OCI-LY7 (cell line): ENCODE results near the gene MGMT. TPM values are rescaled to one million over a fixed set of nuclear protein-coding genes. Genes with fewer than 3 reads are reported as not detected.

Experiments
- BruUV-seq: library from RNA; stranded (reverse); fragments of 400-500 nt; replicated peaks from 2 replicates; lab custom pipeline; 2021; lab: Mats Ljungman, UMichigan
- CTCF ChIA-PET: fragments of 300-600 bp; sonication (Branson Sonifier 250); formaldehyde crosslinking; loops from one replicate; lab custom pipeline; 2022; ENCODE audit warnings: antibody characterized with exemption; ENCODE audit not compliant: unreplicated experiment; lab: Charles Lee
- POLR2A ChIA-PET: fragments of 300-600 bp; sonication (Branson Sonifier 250); formaldehyde crosslinking; loops from one replicate; lab custom pipeline; 2022; ENCODE audit warnings: antibody characterized with exemption; lab: Charles Lee
- DNase-seq: peaks from one replicate; pipeline ENCODE4 v3.0.0-alpha.2; 2015; ENCODE audit warnings: low spot score
- H2AFZ ChIP-seq: fragments of 200-600 bp; sonication (generic), shearing (Covaris generic); 2 replicates; pipeline ENCODE4 v1.6.1; 2014; ENCODE audit warnings: mild to moderate bottlenecking, antibody characterized with exemption, low read length, moderate library complexity
- H3K27ac ChIP-seq: fragments of 200-600 bp; sonication (generic); 2 replicates; pipeline ENCODE4 v1.5.1; 2014; ENCODE audit warnings: mixed run types, low read depth, mild to moderate bottlenecking, moderate library complexity, low read length, inconsistent platforms; ENCODE audit not compliant: poor library complexity, severe bottlenecking
- H3K36me3 ChIP-seq: fragments of 200-600 bp; sonication (generic); 2 replicates; pipeline ENCODE4 v1.6.1; 2014; ENCODE audit warnings: mild to moderate bottlenecking, antibody characterized with exemption, low read length, moderate library complexity, mixed read lengths; ENCODE audit not compliant: insufficient read depth
- H3K4me1 ChIP-seq: fragments of 200-600 bp; sonication (generic); 2 replicates; pipeline ENCODE4 v1.5.1; 2014; ENCODE audit warnings: mild to moderate bottlenecking, low read length; ENCODE audit not compliant: insufficient read depth, poor library complexity, severe bottlenecking
- H3K4me2 ChIP-seq: fragments of 200-600 bp; sonication (generic); 2 replicates; pipeline ENCODE4 v1.6.1; 2014; ENCODE audit warnings: mild to moderate bottlenecking, low read length
- H3K4me3 ChIP-seq: fragments of 200-600 bp; sonication (generic); 2 replicates; pipeline ENCODE4 v1.5.1; 2014; ENCODE audit warnings: mild to moderate bottlenecking, low read depth, low read length; ENCODE audit not compliant: poor library complexity, severe bottlenecking
- H3K79me2 ChIP-seq: fragments of 200-600 bp; sonication (generic); 2 replicates; pipeline ENCODE4 v1.6.1; 2016; ENCODE audit warnings: low read depth, mild to moderate bottlenecking, low read length, moderate library complexity, mixed read lengths; ENCODE audit not compliant: insufficient read depth
- H3K9me2 ChIP-seq: fragments of 200-600 bp; sonication (generic); 2 replicates; pipeline ENCODE4 v1.6.1; 2016; ENCODE audit warnings: mild to moderate bottlenecking, low read length, mixed read lengths; ENCODE audit not compliant: insufficient read depth
- H3K9me3 ChIP-seq: fragments of 200-600 bp; sonication (generic); 2 replicates; pipeline ENCODE4 v1.6.1; 2014; ENCODE audit warnings: mild to moderate bottlenecking, mixed run types, low read length, mixed read lengths
- H4K20me1 ChIP-seq: fragments of 200-600 bp; sonication (generic); 2 replicates; pipeline ENCODE4 v1.6.1; 2014; ENCODE audit warnings: mild to moderate bottlenecking, antibody characterized with exemption, low read length, moderate library complexity, mixed read lengths; ENCODE audit not compliant: insufficient read depth
- EZH2phosphoT487 ChIP-seq: fragments of 200-600 bp; sonication (generic); IDR thresholded peaks from 2 replicates; pipeline ENCODE4 v1.6.1; 2018; ENCODE audit warnings: low read depth, borderline replicate concordance, mild to moderate bottlenecking, mixed run types, antibody characterized with exemption, low read length, moderate library complexity, mixed read lengths
- intact Hi-C: fragments of 100-400 bp; cut with micrococcal nuclease; formaldehyde crosslinking; loops from one replicate; pipeline ENCODE4 v1.10.0; 2022; ENCODE audit not compliant: unreplicated experiment
- total RNA-seq, 2 experiments: library from RNA; depleted of rRNA in 1 of 2; stranded (reverse); fragments of >200 nt in 1 of 2; shearing (Covaris generic) in 1 of 2; gene quantifications; 2 replicates each; pipeline ENCODE4 v1.2.3, GENCODE V29; 2014 to 2022
- TF ChIP-seq, protein P1 (sequence below): fragments of 200-600 bp; sonication (generic); conservative IDR thresholded peaks from 2 replicates; pipeline ENCODE4 v1.5.1; 2014; ENCODE audit warnings: mild to moderate bottlenecking, antibody characterized with exemption, low read length, moderate library complexity, mixed read lengths

Gene MGMT
- total RNA-seq, 2 experiments from 2014 or later = 19.7 to 25.0 TPM

DNA sequence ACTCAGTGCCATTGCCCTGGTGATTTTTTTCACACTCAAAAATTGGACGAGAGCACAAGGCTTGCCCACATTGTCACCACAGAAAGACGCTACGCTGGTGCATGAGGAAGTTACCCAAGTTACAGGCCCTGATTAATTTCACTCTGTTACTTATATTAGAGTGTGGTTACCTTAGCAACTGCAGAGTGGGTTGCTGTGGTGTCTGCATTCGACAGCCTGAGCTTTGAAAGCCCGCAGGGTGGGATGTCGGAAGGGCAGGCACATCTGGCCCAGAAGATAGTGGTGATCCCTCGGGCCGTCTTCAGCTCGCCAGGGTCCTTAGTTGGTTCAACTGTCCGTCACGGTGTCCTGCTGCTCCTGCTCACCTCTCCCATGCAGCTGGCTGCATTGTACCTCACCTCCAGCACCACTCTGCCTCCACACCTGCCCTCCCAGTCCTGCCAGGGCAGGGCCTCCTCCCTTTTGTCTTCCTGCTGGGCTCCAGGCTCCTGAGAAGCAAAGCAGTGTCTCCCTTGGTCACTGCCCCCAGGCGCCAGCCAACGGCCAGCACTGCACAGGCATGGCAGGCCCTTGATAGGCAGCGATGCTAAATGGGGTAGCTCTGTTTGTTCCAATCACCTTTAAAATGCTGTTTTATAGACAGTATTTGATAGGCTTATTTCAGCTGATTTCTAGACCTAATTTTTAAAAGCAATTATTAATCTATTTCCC lies 329.8 kb downstream of the MGMT start:
- no peaks in the 10 kb centered on the region for H3K36me3 ChIP-seq
- H3K27ac ChIP-seq = no peak overlapping the region
- H3K9me3 ChIP-seq = no peaks in the 10 kb centered on the region
- H3K79me2 ChIP-seq = no peaks in the 10 kb centered on the region
- no peaks in the 10 kb centered on the region for H3K4me1 ChIP-seq
- H3K9me2 ChIP-seq = no peaks in the 10 kb centered on the region
- CTCF ChIA-PET = no interaction called here
- no peak overlapping the region for H3K4me3 ChIP-seq
- BruUV-seq = no TSS peak
- no peak for DNase-seq
- TF ChIP-seq, protein P1, sequence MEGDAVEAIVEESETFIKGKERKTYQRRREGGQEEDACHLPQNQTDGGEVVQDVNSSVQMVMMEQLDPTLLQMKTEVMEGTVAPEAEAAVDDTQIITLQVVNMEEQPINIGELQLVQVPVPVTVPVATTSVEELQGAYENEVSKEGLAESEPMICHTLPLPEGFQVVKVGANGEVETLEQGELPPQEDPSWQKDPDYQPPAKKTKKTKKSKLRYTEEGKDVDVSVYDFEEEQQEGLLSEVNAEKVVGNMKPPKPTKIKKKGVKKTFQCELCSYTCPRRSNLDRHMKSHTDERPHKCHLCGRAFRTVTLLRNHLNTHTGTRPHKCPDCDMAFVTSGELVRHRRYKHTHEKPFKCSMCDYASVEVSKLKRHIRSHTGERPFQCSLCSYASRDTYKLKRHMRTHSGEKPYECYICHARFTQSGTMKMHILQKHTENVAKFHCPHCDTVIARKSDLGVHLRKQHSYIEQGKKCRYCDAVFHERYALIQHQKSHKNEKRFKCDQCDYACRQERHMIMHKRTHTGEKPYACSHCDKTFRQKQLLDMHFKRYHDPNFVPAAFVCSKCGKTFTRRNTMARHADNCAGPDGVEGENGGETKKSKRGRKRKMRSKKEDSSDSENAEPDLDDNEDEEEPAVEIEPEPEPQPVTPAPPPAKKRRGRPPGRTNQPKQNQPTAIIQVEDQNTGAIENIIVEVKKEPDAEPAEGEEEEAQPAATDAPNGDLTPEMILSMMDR = no peak
- TF ChIP-seq EZH2phosphoT487 = no peak
- no peak overlapping the region for H2AFZ ChIP-seq
- H3K4me2 ChIP-seq = no peak overlapping the region
- H4K20me1 ChIP-seq = no peaks in the 10 kb centered on the region
- intact Hi-C loops = no loop called here
- POLR2A ChIA-PET = no interaction called here

DNA sequence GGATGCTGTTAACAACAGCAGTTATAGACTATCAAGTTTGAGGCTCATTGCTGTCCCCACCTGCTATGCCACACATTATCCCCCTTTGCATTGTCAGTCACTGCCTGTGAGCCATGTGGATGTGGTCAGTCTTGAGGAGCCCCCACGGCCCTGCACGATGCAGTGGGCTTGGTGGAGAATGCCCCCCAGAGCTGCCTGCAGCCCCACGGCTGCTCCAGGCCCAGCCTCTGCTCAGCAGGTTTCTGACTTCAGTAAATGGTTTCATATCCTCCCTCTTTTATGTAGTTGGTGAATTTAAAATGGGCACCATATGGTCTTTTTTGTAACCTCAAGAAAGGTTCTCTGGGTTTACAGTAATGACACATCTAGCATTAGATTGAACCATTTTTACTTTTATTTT lies 332.9 kb downstream of the MGMT start:
- Histone ChIP-seq H3K36me3 (no peaks in the 10 kb centered on the region), H3K27ac (no peak overlapping the region), H3K4me3 (no peak overlapping the region), H3K79me2 (no peaks in the 10 kb centered on the region), H3K9me2 (no peaks in the 10 kb centered on the region), H2AFZ (no peak overlapping the region), H3K4me2 (no peak overlapping the region), H4K20me1 (no peaks in the 10 kb centered on the region), H3K9me3 (0 out of 2 replicates have a peak, but pooled peaks cover 4% of the 10 kb centered on the region), H3K4me1 (no peaks in the 10 kb centered on the region)
- no TSS peak for BruUV-seq
- ChIA-PET CTCF (no interaction called here), POLR2A (no interaction called here)
- intact Hi-C loops = no loop called here
- no peak for DNase-seq
- TF ChIP-seq EZH2phosphoT487 = no peak
- TF ChIP-seq, protein P1 = no peak

DNA sequence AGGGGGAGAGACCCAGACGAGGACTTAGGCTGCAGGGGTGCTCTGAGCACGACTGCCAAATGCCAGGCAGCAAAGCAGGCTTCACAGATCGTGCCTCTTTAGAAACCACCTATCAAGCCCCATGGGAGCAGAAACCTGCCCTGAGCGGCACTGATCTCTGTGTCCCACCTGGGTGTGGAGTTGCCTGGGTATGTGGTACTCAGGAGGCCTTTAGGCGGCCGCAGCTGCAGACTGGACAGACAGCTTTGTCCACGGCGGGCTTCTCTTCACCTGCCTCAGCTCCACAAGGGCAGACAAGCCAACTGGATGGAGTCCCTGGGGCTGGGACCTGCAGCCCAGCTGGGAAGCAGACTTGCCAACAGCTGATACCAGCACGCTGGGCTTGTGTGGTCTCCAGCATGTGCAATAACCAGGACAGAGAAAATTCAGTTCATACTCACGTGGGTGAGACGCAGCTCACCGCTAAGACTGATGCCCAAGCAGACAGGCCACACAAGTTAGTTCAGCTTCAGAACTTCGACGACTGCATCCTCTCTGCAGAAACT lies 333.8 kb downstream of the MGMT start:
- no peaks in the 10 kb centered on the region for H3K36me3 ChIP-seq
- H2AFZ ChIP-seq = no peak overlapping the region
- H3K27ac ChIP-seq = no peak overlapping the region
- H3K4me3 ChIP-seq = no peak overlapping the region
- 0 out of 2 replicates have a peak, but pooled peaks cover 4% of the 10 kb centered on the region for H3K9me3 ChIP-seq
- no peaks in the 10 kb centered on the region for H3K4me1 ChIP-seq
- no peak for TF ChIP-seq EZH2phosphoT487
- TF ChIP-seq, protein P1 = no peak
- H3K79me2 ChIP-seq = no peaks in the 10 kb centered on the region
- no peak overlapping the region for H3K4me2 ChIP-seq
- H4K20me1 ChIP-seq = no peaks in the 10 kb centered on the region
- intact Hi-C loops = no loop called here
- no peaks in the 10 kb centered on the region for H3K9me2 ChIP-seq
- ChIA-PET CTCF (no interaction called here), POLR2A (no interaction called here)
- no TSS peak for BruUV-seq
- no peak for DNase-seq
